ENCODE measurements around the gene TCF7. TPM values are rescaled to one million over a fixed set of nuclear protein-coding genes. Genes with fewer than 3 reads are reported as not detected.

Gene TCF7
- total RNA-seq = 1 to 10 TPM in 1 of 4 donors, under 1 TPM in 3; 0.25 to 2.1 (median 0.66) TPM

DNA sequence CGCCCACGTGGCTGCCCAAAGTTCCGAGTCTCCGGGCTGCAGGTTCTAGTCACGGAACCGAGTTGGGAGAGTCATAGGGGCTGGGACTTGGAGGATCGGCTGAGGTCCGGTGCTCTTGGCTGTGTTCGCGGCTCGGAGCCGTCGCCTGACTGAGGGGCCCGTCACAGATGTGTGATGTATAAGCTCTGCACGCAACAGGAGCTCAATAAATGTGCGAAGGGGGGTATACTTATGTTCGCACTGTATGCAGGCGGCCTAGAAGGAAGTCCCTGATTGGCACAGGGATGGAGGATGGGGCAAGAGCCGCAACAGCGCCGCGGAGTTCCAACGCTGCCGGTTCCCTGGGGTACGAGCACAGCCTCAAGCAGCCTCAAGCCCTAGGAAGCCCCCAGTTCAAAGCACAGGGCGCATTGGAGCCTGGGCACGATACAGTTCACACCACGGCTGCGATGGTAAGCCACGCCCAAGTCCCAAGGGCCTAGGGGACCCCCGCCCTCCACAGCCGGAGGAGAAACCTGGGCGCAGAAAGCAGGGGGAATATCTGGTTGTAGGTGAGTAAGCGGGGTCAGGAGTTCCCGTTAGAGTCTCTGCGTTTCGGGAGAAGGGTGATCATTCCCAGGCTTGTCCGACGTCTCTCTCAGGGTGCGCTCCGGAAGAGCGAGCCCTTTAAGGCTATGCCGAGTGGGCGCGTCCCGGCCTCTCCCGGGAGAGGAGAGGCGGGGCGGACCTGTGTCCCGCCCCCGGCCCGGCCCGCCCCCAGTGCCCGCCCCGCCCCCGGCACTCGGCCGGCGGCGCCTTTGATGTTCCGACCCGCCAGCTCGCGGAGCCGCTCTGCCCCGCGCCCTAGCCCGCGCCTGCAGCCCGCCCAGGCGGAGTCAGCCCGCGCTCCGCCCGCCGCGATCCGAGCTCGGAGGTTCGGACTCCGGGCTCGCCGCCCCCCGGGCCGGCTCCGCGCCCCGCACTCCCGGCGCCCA lies at the start of gene TCF7:
TSS of gene TCF7 (plus strand) at position 780 of the 974 bp plus-strand sequence. CDS start 226 bp downstream, outside the sequence.
- TF ChIP-seq CTCF (IDR thresholded peaks at IDR 0.05 in 4 of 5, conservative IDR thresholded peaks at IDR 0.05 in 1 of 5) (no peak), POLR2A (IDR thresholded peaks at IDR 0.05) (peak in 1 of 2 donors; percentile 36)
- in situ Hi-C loops (cut with MboI; ENCODE audit: low sequenced_read_pairs in 4 of 4) (no loop called here), intact Hi-C loops (cut with DNase I; ENCODE audit: low total_unique reads) (loop anchor here (2.0 kb wide), 1 partner anchor 75 kb away; no protein-coding TSS in a partner anchor)
- H3K27me3 ChIP-seq = peaks cover 9 to 19% (median 16%) of the 10 kb centered on the region in 3 donors
- ATAC-seq (peak; percentile 88 to 89), DNase-seq (peak; percentile 56 to 58)
- H3K4me3 ChIP-seq = peak within 1 kb of the TSS; percentile 65 to 79 (median 68)
- peaks cover 9 to 19% of the 10 kb centered on the region in 2 donors for H3K4me1 ChIP-seq
- H3K27ac ChIP-seq = no peak within 1 kb of the TSS
- no peaks in the 10 kb centered on the region for H3K36me3 ChIP-seq
- no peaks in the 10 kb centered on the region for H3K9me3 ChIP-seq

GRCh38 chr5:134069553-134069952 lies 44.9 kb upstream of the TCF7 start:
- no peak for ATAC-seq
- TF ChIP-seq POLR2A (IDR thresholded peaks at IDR 0.05) (no peak), CTCF (IDR thresholded peaks at IDR 0.05 in 4 of 5, conservative IDR thresholded peaks at IDR 0.05 in 1 of 5) (no peak)
- peaks cover 5 to 7% of the 10 kb centered on the region in 2 donors for H3K4me1 ChIP-seq
- no peak overlapping the region for H3K27ac ChIP-seq
- DNase-seq = no peak
- in situ Hi-C loops (cut with MboI; ENCODE audit: low sequenced_read_pairs in 4 of 4) (no loop called here), intact Hi-C loops (cut with DNase I; ENCODE audit: low total_unique reads) (no loop called here)
- peaks cover 0 to 13% (median 4%) of the 10 kb centered on the region in 3 donors for H3K27me3 ChIP-seq
- no peaks in the 10 kb centered on the region for H3K9me3 ChIP-seq
- H3K4me3 ChIP-seq = no peak overlapping the region
- no peaks in the 10 kb centered on the region for H3K36me3 ChIP-seq

- DNase-seq = no peak
- Histone ChIP-seq H3K36me3 (no peaks in the 10 kb centered on the region), H3K4me3 (peak overlapping the region; percentile 30 to 50 (median 38)), H3K9me3 (no peaks in the 10 kb centered on the region), H3K27me3 (peaks cover 0 to 13% (median 4%) of the 10 kb centered on the region in 3 donors), H3K4me1 (peaks cover 5 to 7% of the 10 kb centered on the region in 2 donors), H3K27ac (no peak overlapping the region)
- ATAC-seq = no peak
- TF ChIP-seq POLR2A (IDR thresholded peaks at IDR 0.05) = no peak
- TF ChIP-seq CTCF (IDR thresholded peaks at IDR 0.05 in 4 of 5, conservative IDR thresholded peaks at IDR 0.05 in 1 of 5) = no peak
- in situ Hi-C loops (cut with MboI; ENCODE audit: low sequenced_read_pairs in 4 of 4) = no loop called here
- intact Hi-C loops (cut with DNase I; ENCODE audit: low total_unique reads) = no loop called here
These were observed 43.5 kb upstream of the TCF7 start for GRCh38 chr5:134070725-134071613.

DNA sequence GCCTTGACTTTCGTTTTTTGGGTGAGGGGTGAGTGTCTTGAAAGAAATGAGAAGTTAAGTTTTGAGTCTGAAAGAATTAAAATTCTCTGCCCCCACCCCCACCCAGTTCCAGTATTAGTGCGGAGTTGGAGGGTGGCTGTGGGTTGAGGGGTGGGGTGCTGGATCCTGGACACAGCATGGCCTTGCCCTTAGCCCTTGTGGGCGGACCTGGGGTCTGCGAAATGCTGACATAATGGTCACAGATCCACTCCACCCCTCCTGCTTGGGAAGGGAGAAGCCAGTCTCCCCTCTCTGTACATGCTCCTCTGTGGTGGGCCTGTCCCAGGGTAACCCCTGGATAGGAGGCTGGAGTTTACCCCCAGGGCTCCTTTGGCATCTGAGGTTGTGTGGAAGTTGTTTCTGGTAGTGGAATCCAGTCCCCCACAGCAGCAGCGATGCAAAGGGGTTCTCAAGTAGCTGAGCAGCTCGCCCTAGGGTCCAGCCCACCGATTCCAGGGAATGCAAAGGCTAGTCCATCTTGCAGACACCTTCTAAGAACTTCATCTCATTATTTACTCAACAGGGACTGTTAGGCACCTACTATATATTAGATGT lies 42.8 kb upstream of the TCF7 start:
- ATAC-seq = no peak
- TF ChIP-seq POLR2A (IDR thresholded peaks at IDR 0.05) = no peak
- no peak for TF ChIP-seq CTCF (IDR thresholded peaks at IDR 0.05 in 4 of 5, conservative IDR thresholded peaks at IDR 0.05 in 1 of 5)
- Histone ChIP-seq H3K27ac (no peak overlapping the region), H3K27me3 (peaks cover 0 to 13% (median 4%) of the 10 kb centered on the region in 3 donors), H3K9me3 (no peaks in the 10 kb centered on the region), H3K36me3 (no peaks in the 10 kb centered on the region), H3K4me1 (peaks cover 5 to 7% of the 10 kb centered on the region in 2 donors), H3K4me3 (peak overlapping the region in 1 of 4 donors; percentile 50)
- in situ Hi-C loops (cut with MboI; ENCODE audit: low sequenced_read_pairs in 4 of 4) (no loop called here), intact Hi-C loops (cut with DNase I; ENCODE audit: low total_unique reads) (no loop called here)
- DNase-seq = no peak
